Common myeloid progenitor, CD34-positive (primary cell): ENCODE data around the gene PTP4A2.

Experiments
- CTCF ChIA-PET: fragments of 350-600 bp; sonication (Branson Sonifier 250); formaldehyde crosslinking; loops from one replicate; lab custom pipeline; 2021; ENCODE audit warnings: antibody characterized with exemption; lab: Charles Lee
- POLR2A ChIA-PET: fragments of 350-600 bp; sonication (Branson Sonifier 250); formaldehyde crosslinking; loops from one replicate; lab custom pipeline; 2021; ENCODE audit warnings: antibody characterized with exemption; lab: Charles Lee
- DNase-seq, 3 donors: peaks; one replicate each; pipeline versions ENCODE4 v3.0.0 to v3.0.0-alpha.2; 2013
- H3K27ac ChIP-seq, 2 experiments: 1 replicate in 1 of 2; 2 replicates in 1 of 2; pipeline ENCODE4 v1.7.0; 2013; ENCODE audit warnings: inconsistent platforms in 2 of 2, low read length in 2 of 2, mild to moderate bottlenecking in 2 of 2, low read depth in 1 of 2, moderate library complexity in 1 of 2; ENCODE audit not compliant: severe bottlenecking in 2 of 2, insufficient read depth in 1 of 2, poor library complexity in 1 of 2
- H3K27me3 ChIP-seq, 5 experiments: replicated peaks in 2 of 5; 1 replicate in 3 of 5; 2 replicates in 2 of 5; pipeline versions ENCODE4 v1.6.1 to v1.7.0; 2013; ENCODE audit warnings: low read length in 4 of 5, mild to moderate bottlenecking in 2 of 5, moderate library complexity in 2 of 5, inconsistent platforms in 1 of 5; ENCODE audit not compliant: insufficient read depth in 5 of 5, control insufficient read depth in 4 of 5
- H3K36me3 ChIP-seq, 4 experiments: 1 replicate in 2 of 4; 2 replicates in 2 of 4; pipeline versions ENCODE4 v1.6.1 to v1.7.0; 2013; ENCODE audit warnings: low read length in 3 of 4, control low read depth in 1 of 4, mild to moderate bottlenecking in 1 of 4; ENCODE audit not compliant: control insufficient read depth in 4 of 4, insufficient read depth in 4 of 4
- H3K4me1 ChIP-seq, 4 experiments: 1 replicate in 3 of 4; 2 replicates in 1 of 4; pipeline versions ENCODE4 v1.6.1 to v1.7.1; 2013; ENCODE audit warnings: low read length in 3 of 4, mild to moderate bottlenecking in 3 of 4, control low read depth in 1 of 4, inconsistent platforms in 1 of 4, moderate library complexity in 1 of 4; ENCODE audit not compliant: control insufficient read depth in 4 of 4, insufficient read depth in 4 of 4; ENCODE audit errors: control extremely low read depth in 1 of 4
- H3K4me3 ChIP-seq, 7 experiments: 1 replicate in 4 of 7; 2 replicates in 3 of 7; pipeline versions ENCODE4 v1.5.1 to v1.7.0; 2013; ENCODE audit warnings: mild to moderate bottlenecking in 7 of 7, low read length in 6 of 7, moderate library complexity in 6 of 7, inconsistent platforms in 2 of 7, low read depth in 2 of 7, control low read depth in 1 of 7; ENCODE audit not compliant: insufficient read depth in 4 of 7, control insufficient read depth in 1 of 7; ENCODE audit errors: extremely low read depth in 1 of 7
- H3K9me3 ChIP-seq, 5 experiments: 1 replicate in 4 of 5; 2 replicates in 1 of 5; pipeline versions ENCODE4 v1.6.1 to v1.7.1; 2013; ENCODE audit warnings: low read length in 4 of 5, mild to moderate bottlenecking in 2 of 5, inconsistent platforms in 1 of 5, low read depth in 1 of 5, moderate library complexity in 1 of 5; ENCODE audit not compliant: control insufficient read depth in 4 of 5, insufficient read depth in 2 of 5; ENCODE audit errors: control extremely low read depth in 1 of 5
- WGBS: methylation state at CpG from one replicate; pipeline ENCODE4 v1.1.5; 2013; ENCODE audit not compliant: insufficient coverage; 5-methylcytosine and 5-hydroxymethylcytosine counted together

The PTP4A2 gene

GRCh38 chr1:31912839-31913239 is 25.3 kb downstream of the PTP4A2 start:
- Histone ChIP-seq H3K9me3 (peaks cover 0 to 4% (median 2%) of the 10 kb centered on the region in 5 experiments), H3K4me3 (no peak overlapping the region), H3K4me1 (peaks cover 0 to 3% (median 0%) of the 10 kb centered on the region in 4 experiments), H3K36me3 (peaks cover 23 to 64% (median 44%) of the 10 kb centered on the region in 4 experiments), H3K27me3 (no peaks in the 10 kb centered on the region), H3K27ac (no peak overlapping the region)
- ChIA-PET CTCF (interaction anchor here (0.6 to 2.0 kb wide), 8 partner anchors 9 to 91 kb away, joined by 3 to 6 read pairs (median 4); partner anchors contain the start of gene PTP4A2), POLR2A (no interaction called here)
- no CpG with 5 or more reads among the region's 1 CpG for WGBS
- no peak for DNase-seq

GRCh38 chr1:31911994-31912780 is 26.0 kb downstream of the PTP4A2 start:
- Histone ChIP-seq H3K27ac (no peak overlapping the region), H3K27me3 (no peaks in the 10 kb centered on the region), H3K36me3 (peaks cover 23 to 69% (median 47%) of the 10 kb centered on the region in 4 experiments), H3K9me3 (peaks cover 0 to 4% (median 2%) of the 10 kb centered on the region in 5 experiments), H3K4me3 (no peak overlapping the region), H3K4me1 (peaks cover 0 to 3% (median 0%) of the 10 kb centered on the region in 4 experiments)
- CTCF ChIA-PET, result interaction anchor here (1.2 to 1.8 kb wide), 3 partner anchors 8 to 90 kb away, joined by 3 to 6 read pairs (median 4); no protein-coding TSS in a partner anchor
- WGBS, result no CpG with 5 or more reads among the region's 2 CpGs
- DNase-seq, result no peak
- POLR2A ChIA-PET, result no interaction called here

GRCh38 chr1:31910933-31911332 is 27.2 kb downstream of the PTP4A2 start:
- WGBS, result 100% methylated on average over 1 of the region's 2 CpGs
- POLR2A ChIA-PET, result no interaction called here

GRCh38 chr1:31909691-31910090 is 28.5 kb downstream of the PTP4A2 start:
- CTCF ChIA-PET, result interaction anchor here (1.1 to 1.5 kb wide), 4 partner anchors 14 to 39 kb away, joined by 3 read pairs; partner anchors contain the start of gene PTP4A2
- DNase-seq, result no peak
- no CpG with 5 or more reads among the region's 1 CpG for WGBS
- Histone ChIP-seq H3K4me1 (peaks cover 0 to 3% (median 0%) of the 10 kb centered on the region in 4 experiments), H3K36me3 (peaks cover 18 to 73% (median 50%) of the 10 kb centered on the region in 4 experiments), H3K27ac (no peak overlapping the region), H3K4me3 (no peak overlapping the region), H3K27me3 (no peaks in the 10 kb centered on the region), H3K9me3 (peaks cover 0 to 4% (median 2%) of the 10 kb centered on the region in 5 experiments)
- POLR2A ChIA-PET, result interaction anchor here (0.6 kb wide), 1 partner anchor 265 kb away, joined by 3 read pairs; no protein-coding TSS in a partner anchor

More at GRCh38 chr1:31910933-31911332, 27.2 kb downstream of the PTP4A2 start:
- CTCF ChIA-PET, result interaction anchor here (1.2 to 1.5 kb wide), 2 partner anchors 27 to 41 kb away, joined by 3 read pairs; partner anchors contain the start of gene PTP4A2
- no peak for DNase-seq
- H3K27ac ChIP-seq, result no peak overlapping the region
- peaks cover 20 to 80% (median 50%) of the 10 kb centered on the region in 4 experiments for H3K36me3 ChIP-seq
- H3K4me3 ChIP-seq, result no peak overlapping the region
- H3K4me1 ChIP-seq, result peaks cover 0 to 3% (median 0%) of the 10 kb centered on the region in 4 experiments
- peaks cover 0 to 4% (median 2%) of the 10 kb centered on the region in 5 experiments for H3K9me3 ChIP-seq
- H3K27me3 ChIP-seq, result no peaks in the 10 kb centered on the region

- H3K36me3 ChIP-seq, result peaks cover 13 to 56% (median 34%) of the 10 kb centered on the region in 4 experiments
- H3K4me3 ChIP-seq, result no peak overlapping the region
- no peak for DNase-seq
- no peaks in the 10 kb centered on the region for H3K27me3 ChIP-seq
- WGBS, result no CpG with 5 or more reads among the region's 2 CpGs
- CTCF ChIA-PET, result interaction anchor here (1.0 to 1.7 kb wide), 2 partner anchors 49 to 73 kb away, joined by 3 to 5 read pairs; no protein-coding TSS in a partner anchor
- POLR2A ChIA-PET, result interaction anchor here (0.7 kb wide), 1 partner anchor 78 kb away, joined by 6 read pairs; no protein-coding TSS in a partner anchor
- no peaks in the 10 kb centered on the region for H3K4me1 ChIP-seq
- no peaks in the 10 kb centered on the region for H3K9me3 ChIP-seq
- no peak overlapping the region for H3K27ac ChIP-seq
Observed at GRCh38 chr1:31906557-31906956, 31.6 kb downstream of the PTP4A2 start.

- H3K27ac ChIP-seq, result no peak overlapping the region
- no peaks in the 10 kb centered on the region for H3K9me3 ChIP-seq
- no peaks in the 10 kb centered on the region for H3K27me3 ChIP-seq
- H3K36me3 ChIP-seq, result peaks cover 13 to 48% (median 28%) of the 10 kb centered on the region in 4 experiments
- POLR2A ChIA-PET, result no interaction called here
- WGBS, result 100% methylated on average over 2 of the region's 2 CpGs
- CTCF ChIA-PET, result interaction anchor here (0.7 to 2.4 kb wide), 7 partner anchors 18 to 85 kb away, joined by 3 to 10 read pairs (median 4); no protein-coding TSS in a partner anchor
- no peak overlapping the region for H3K4me3 ChIP-seq
- H3K4me1 ChIP-seq, result no peaks in the 10 kb centered on the region
- DNase-seq, result no peak
Observed at GRCh38 chr1:31905681-31906080, 32.5 kb downstream of the PTP4A2 start.
